ENCODE results near the gene CCNF. TPM values are rescaled to one million over a fixed set of nuclear protein-coding genes. Genes with fewer than 3 reads are reported as not detected.

CCNF gene
- total RNA-seq, 4 donors from 2014 or later: 0.27 to 2.1 (median 0.82) TPM

DNA sequence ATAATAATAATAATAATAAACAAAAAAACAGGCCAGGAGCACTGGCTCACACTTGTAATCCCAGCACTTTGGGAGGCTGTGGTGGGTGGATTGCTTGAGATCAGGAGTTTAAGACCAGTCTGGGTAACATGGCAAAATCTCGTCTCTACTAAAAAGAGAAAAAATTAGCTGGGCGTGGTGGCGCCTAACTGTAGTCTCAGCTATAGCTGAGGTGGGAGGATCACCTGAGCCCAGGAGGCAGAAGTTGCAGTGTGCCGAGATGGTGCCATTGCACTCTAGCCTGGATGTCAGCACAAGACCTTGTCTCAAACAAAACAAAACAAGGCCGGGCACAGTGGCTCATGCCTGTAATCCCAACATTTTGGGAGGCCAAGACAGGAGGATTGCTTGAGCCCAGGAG, 65.8 kb downstream of the CCNF start:
- Histone ChIP-seq H3K4me1 (peaks cover 0 to 27% (median 15%) of the 10 kb centered on the region in 3 donors), H3K27ac (no peak overlapping the region), H3K4me3 (no peak overlapping the region), H3K27me3 (no peaks in the 10 kb centered on the region), H3K9me3 (no peaks in the 10 kb centered on the region), H3K36me3 (peaks cover 0 to 59% of the 10 kb centered on the region in 2 donors)
- TF ChIP-seq POLR2AphosphoS5 (IDR thresholded peaks at IDR 0.05) (no peak), POLR2A (IDR thresholded peaks at IDR 0.05) (no peak), EP300 (IDR thresholded peaks at IDR 0.05) (no peak)
- TF ChIP-seq, protein P1, sequence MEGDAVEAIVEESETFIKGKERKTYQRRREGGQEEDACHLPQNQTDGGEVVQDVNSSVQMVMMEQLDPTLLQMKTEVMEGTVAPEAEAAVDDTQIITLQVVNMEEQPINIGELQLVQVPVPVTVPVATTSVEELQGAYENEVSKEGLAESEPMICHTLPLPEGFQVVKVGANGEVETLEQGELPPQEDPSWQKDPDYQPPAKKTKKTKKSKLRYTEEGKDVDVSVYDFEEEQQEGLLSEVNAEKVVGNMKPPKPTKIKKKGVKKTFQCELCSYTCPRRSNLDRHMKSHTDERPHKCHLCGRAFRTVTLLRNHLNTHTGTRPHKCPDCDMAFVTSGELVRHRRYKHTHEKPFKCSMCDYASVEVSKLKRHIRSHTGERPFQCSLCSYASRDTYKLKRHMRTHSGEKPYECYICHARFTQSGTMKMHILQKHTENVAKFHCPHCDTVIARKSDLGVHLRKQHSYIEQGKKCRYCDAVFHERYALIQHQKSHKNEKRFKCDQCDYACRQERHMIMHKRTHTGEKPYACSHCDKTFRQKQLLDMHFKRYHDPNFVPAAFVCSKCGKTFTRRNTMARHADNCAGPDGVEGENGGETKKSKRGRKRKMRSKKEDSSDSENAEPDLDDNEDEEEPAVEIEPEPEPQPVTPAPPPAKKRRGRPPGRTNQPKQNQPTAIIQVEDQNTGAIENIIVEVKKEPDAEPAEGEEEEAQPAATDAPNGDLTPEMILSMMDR (IDR thresholded peaks at IDR 0.05): no peak
- WGBS, 2 donors (ENCODE audit: low coverage in 1 of 2): 93% methylated on average over 5 of the region's 5 CpGs; no CpG with 5 or more reads in 1 of the 2 donors
- ATAC-seq: no peak

DNA sequence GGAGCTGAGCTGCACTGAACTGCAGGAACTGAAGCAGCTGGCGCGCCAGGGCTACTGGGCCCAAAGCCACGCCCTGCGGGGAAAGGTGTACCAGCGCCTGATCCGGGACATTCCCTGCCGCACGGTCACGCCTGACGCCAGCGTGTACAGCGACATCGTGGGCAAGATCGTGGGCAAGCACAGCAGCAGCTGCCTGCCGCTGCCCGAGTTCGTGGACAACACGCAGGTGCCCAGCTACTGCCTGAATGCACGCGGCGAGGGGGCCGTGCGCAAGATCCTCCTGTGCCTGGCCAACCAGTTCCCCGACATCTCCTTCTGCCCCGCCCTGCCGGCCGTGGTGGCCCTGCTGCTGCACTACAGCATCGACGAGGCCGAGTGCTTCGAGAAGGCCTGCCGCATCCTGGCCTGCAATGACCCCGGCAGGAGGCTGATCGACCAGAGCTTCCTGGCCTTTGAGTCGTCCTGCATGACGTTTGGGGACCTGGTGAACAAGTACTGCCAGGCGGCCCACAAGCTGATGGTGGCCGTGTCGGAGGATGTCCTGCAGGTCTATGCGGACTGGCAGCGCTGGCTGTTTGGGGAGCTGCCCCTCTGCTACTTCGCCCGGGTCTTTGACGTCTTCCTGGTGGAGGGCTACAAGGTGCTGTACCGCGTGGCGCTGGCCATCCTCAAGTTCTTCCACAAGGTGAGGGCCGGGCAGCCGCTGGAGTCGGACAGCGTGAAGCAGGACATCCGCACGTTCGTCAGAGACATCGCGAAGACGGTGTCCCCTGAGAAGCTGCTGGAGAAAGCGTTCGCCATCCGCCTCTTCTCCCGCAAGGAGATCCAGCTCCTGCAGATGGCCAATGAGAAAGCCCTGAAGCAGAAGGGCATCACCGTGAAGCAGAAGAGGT, 67.2 kb downstream of the CCNF start:
- TF ChIP-seq EP300 (IDR thresholded peaks at IDR 0.05): no peak
- H3K27ac ChIP-seq: peak overlapping the region in 2 of 4 donors; percentile 46 to 49
- H3K36me3 ChIP-seq: peaks cover 0 to 53% of the 10 kb centered on the region in 2 donors
- H3K4me1 ChIP-seq: peaks cover 0 to 35% (median 20%) of the 10 kb centered on the region in 3 donors
- no peak for ATAC-seq
- no peak overlapping the region for H3K4me3 ChIP-seq
- 88% methylated on average over 17 of the region's 62 CpGs; no CpG with 5 or more reads in 1 of the 2 donors for WGBS, 2 donors (ENCODE audit: low coverage in 1 of 2)
- H3K27me3 ChIP-seq: no peaks in the 10 kb centered on the region
- H3K9me3 ChIP-seq: no peaks in the 10 kb centered on the region

DNA sequence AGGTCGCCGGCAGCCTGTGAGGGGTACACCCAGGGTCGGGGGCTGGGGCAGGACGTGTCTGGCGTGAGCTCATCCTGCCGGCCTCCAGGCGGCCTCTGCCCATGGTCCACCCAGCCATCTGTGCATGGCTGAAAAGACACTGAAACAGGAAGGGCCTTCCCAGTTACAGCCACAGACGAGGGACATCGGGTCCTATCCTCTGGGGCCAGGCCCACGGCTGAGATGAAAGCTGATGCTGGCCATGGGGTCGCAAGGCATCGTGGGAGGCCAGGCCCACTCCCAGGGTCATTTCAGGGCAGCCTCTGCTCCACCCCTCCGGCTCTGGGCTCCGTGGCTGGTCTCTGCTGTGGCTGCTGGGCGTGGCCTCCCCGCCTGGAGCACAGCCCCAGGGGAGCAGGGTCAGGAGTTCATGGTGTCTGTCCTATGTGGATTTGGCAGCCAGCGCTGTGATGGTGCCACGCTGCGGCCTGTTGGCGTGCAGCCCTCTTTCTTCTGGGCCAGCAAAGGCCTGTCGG, 67.9 kb downstream of the CCNF start:
- H3K4me3 ChIP-seq: no peak overlapping the region
- no peak for ATAC-seq
- WGBS, 2 donors (ENCODE audit: low coverage in 1 of 2): 63% methylated on average over 6 of the region's 21 CpGs; no CpG with 5 or more reads in 1 of the 2 donors

DNA sequence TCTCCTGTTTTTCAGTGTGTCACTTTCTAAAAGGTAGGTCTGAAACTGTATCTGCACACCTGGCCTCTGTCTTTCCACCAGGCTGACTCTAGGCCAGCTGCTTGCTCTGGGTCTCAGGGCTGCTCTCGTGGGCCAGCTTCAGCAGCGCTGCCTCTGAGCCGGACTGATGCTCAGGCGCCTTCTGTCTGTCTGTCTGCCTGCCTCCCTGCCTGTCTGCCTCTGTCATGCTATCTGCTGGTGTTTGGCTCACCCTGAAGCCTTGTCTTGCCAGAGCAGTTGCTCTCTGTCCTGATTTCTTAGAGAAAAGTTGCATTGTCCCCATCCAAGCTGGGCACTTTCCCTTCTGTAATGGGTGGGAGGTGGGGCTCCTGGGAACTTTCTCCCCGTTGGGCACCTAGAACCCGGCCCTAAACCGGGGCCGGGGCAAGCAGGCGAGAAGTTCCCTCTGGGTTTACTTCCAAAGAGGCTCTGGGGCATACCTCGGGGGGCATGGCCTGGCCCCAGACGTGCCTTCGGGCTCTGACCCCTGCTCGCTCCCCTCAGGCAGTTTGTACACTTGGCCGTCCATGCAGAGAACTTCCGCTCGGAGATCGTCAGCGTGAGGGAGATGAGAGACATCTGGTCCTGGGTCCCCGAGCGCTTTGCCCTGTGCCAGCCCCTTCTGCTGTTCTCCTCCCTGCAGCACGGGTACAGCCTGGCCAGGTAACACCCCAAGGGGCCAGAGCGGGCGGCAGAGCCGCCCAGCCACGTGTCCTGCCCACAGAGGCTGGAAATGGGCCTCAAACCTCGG, 68.6 kb downstream of the CCNF start:
- no peak for ATAC-seq
- Histone ChIP-seq H3K27ac (peak overlapping the region in 3 of 4 donors; percentile 40 to 49 (median 46)), H3K4me3 (no peak overlapping the region), H3K36me3 (peaks cover 0 to 46% of the 10 kb centered on the region in 2 donors), H3K27me3 (no peaks in the 10 kb centered on the region), H3K4me1 (peaks cover 0 to 49% (median 26%) of the 10 kb centered on the region in 3 donors), H3K9me3 (no peaks in the 10 kb centered on the region)
- WGBS, 2 donors (ENCODE audit: low coverage in 1 of 2): 60 to 66% methylated on average over 2 to 6 of the region's 26 CpGs
- TF ChIP-seq EP300 (IDR thresholded peaks at IDR 0.05) (no peak), POLR2A (IDR thresholded peaks at IDR 0.05) (no peak), POLR2AphosphoS5 (IDR thresholded peaks at IDR 0.05) (no peak)
- TF ChIP-seq, protein P1 (IDR thresholded peaks at IDR 0.05): no peak

More for the DNA sequence above, 67.9 kb downstream of the CCNF start:
- no peak for TF ChIP-seq POLR2AphosphoS5 (IDR thresholded peaks at IDR 0.05)
- no peak for TF ChIP-seq POLR2A (IDR thresholded peaks at IDR 0.05)
- TF ChIP-seq, protein P1 (IDR thresholded peaks at IDR 0.05): no peak
- no peak for TF ChIP-seq EP300 (IDR thresholded peaks at IDR 0.05)
- Histone ChIP-seq H3K4me1 (peaks cover 0 to 42% (median 26%) of the 10 kb centered on the region in 3 donors), H3K9me3 (no peaks in the 10 kb centered on the region), H3K27me3 (no peaks in the 10 kb centered on the region), H3K27ac (peak overlapping the region in 2 of 4 donors; percentile 46 to 49), H3K36me3 (peaks cover 0 to 51% of the 10 kb centered on the region in 2 donors)
